Breast epithelium (tissue), 4 donors: ENCODE measurements around the gene CNKSR3. TPM values are rescaled to one million over a fixed set of nuclear protein-coding genes. Genes with fewer than 3 reads are reported as not detected.

Experiments used
- DNase-seq, 2 donors: peaks; one replicate each; pipeline ENCODE4 v3.0.0-alpha.2; 2019; ENCODE audit warnings: low spot score in 2 of 2
- H3K27ac ChIP-seq, 2 donors: fragments of 200-600 bp; sonication (generic) in 1 of 2; one replicate each; pipeline ENCODE4 v1.5.1; 2016 to 2019; ENCODE audit warnings: mild to moderate bottlenecking in 1 of 2
- H3K27me3 ChIP-seq, 2 donors: fragments of 200-600 bp; sonication (generic) in 1 of 2; one replicate each; pipeline versions ENCODE4 v1.5.1 to v1.6.0; 2017 to 2019; ENCODE audit warnings: control low read depth in 1 of 2, mild to moderate bottlenecking in 1 of 2
- H3K36me3 ChIP-seq: fragments of 200-600 bp; one replicate; pipeline ENCODE4 v1.5.1; 2019
- H3K4me1 ChIP-seq, 2 donors: fragments of 200-600 bp; sonication (generic); one replicate each; pipeline ENCODE4 v1.5.1; 2016 to 2019; ENCODE audit warnings: control low read depth in 1 of 2
- H3K4me3 ChIP-seq, 3 donors: fragments of 200-600 bp; sonication (generic); 1 replicate in 2 of 3; 2 replicates in 1 of 3; pipeline ENCODE4 v1.5.1; 2016 to 2019; ENCODE audit warnings: mild to moderate bottlenecking in 3 of 3, moderate library complexity in 2 of 3
- H3K9me3 ChIP-seq, 2 donors: fragments of 200-600 bp; sonication (generic) in 1 of 2; one replicate each; pipeline ENCODE4 v1.5.1; 2016 to 2019; ENCODE audit warnings: control low read depth in 1 of 2
- POLR2A ChIP-seq: fragments of 450-650 bp; IDR thresholded peaks from one replicate; pipeline ENCODE4 v1.6.1; 2016; ENCODE audit warnings: antibody characterized with exemption, mild to moderate bottlenecking, moderate library complexity
- POLR2AphosphoS5 ChIP-seq, 3 donors: sonication (generic); formaldehyde crosslinking; IDR thresholded peaks; one replicate each; pipeline ENCODE4 v1.6.1; 2017; ENCODE audit warnings: antibody characterized with exemption in 3 of 3
- intact Hi-C: fragments of 100-400 bp; cut with DNase I; formaldehyde crosslinking; loops from one replicate; pipeline ENCODE4 v1.15.1; 2023; ENCODE audit warnings: low total_unique reads
- total RNA-seq, 3 donors: library from RNA; depleted of rRNA; stranded (reverse); fragments of >200 nt; gene quantifications; one replicate each; pipeline ENCODE4 v1.1.0, GENCODE V29; 2016
- TF ChIP-seq, protein P1 (sequence below), 3 donors: fragments of 450-650 bp; IDR thresholded peaks; one replicate each; pipeline ENCODE4 v1.5.1; 2016 to 2017; ENCODE audit warnings: antibody characterized with exemption in 3 of 3, mild to moderate bottlenecking in 3 of 3, moderate library complexity in 3 of 3

The CNKSR3 gene
- total RNA-seq, 3 donors from 2014 or later = 2.1 to 8.6 (median 5.2) TPM

DNA sequence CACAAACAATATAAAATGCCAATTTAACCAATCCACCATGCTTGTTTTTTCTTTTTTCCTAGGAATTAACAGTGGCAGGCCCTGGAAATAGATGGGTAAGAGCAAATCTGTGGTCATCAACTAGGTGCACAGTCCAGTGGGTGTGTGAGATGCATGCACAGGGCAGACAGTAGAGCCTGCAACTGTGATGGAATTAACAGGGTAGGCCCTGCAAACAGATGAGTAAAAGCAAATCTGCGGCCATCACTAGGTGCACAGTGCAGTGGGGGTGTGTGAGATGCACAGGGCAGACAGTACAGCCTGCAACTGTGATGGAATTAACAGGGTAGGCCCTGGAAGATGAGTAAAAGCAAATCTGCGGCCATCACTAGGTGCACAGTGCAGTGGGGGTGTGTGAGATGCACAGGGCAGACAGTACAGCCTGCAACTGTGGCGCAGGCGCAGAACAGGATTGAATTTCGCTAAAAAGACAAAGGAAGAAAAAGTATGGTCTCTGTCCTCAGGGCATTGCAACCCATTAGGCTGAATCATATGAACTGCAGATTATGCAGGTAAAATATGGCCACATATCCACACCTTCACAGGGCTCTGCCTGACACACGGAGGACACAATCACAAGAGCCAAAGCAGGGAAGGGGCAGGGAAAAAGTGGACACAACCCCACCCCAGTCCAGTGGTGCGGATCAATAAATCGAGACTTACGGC lies 112.8 kb downstream of the CNKSR3 start:
- H3K36me3 ChIP-seq = no peaks in the 10 kb centered on the region
- H3K4me3 ChIP-seq = no peak overlapping the region
- H3K4me1 ChIP-seq = no peaks in the 10 kb centered on the region
- H3K9me3 ChIP-seq = no peaks in the 10 kb centered on the region
- H3K27ac ChIP-seq = no peak overlapping the region
- DNase-seq = no peak
- intact Hi-C loops = no loop called here
- H3K27me3 ChIP-seq = no peaks in the 10 kb centered on the region
- TF ChIP-seq POLR2A = no peak
- TF ChIP-seq POLR2AphosphoS5 (IDR thresholded peaks at IDR 0.05) = no peak
- TF ChIP-seq, protein P1, sequence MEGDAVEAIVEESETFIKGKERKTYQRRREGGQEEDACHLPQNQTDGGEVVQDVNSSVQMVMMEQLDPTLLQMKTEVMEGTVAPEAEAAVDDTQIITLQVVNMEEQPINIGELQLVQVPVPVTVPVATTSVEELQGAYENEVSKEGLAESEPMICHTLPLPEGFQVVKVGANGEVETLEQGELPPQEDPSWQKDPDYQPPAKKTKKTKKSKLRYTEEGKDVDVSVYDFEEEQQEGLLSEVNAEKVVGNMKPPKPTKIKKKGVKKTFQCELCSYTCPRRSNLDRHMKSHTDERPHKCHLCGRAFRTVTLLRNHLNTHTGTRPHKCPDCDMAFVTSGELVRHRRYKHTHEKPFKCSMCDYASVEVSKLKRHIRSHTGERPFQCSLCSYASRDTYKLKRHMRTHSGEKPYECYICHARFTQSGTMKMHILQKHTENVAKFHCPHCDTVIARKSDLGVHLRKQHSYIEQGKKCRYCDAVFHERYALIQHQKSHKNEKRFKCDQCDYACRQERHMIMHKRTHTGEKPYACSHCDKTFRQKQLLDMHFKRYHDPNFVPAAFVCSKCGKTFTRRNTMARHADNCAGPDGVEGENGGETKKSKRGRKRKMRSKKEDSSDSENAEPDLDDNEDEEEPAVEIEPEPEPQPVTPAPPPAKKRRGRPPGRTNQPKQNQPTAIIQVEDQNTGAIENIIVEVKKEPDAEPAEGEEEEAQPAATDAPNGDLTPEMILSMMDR (IDR thresholded peaks at IDR 0.05) = no peak

DNA sequence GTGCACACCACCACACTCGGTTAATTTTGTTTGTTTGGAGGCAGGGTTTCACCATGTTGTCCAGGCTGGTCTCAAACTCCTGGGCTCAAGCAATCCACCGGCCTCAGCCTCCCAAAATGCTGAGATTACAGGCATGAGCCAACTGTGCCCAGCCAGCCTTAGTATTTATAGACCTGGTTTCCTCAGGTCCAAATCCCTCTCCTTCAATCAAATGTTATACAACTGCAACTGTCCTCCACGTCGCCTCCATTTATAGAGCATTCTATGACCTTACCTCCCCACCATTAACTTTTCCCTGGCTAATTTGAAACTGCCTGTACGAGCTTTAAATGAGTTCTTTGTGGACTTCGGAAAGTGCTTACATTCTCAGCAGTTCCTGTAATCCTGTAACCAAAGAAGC lies 114.6 kb downstream of the CNKSR3 start:
- no peaks in the 10 kb centered on the region for H3K4me1 ChIP-seq
- no peaks in the 10 kb centered on the region for H3K9me3 ChIP-seq
- TF ChIP-seq, protein P1 (IDR thresholded peaks at IDR 0.05) = no peak
- TF ChIP-seq POLR2AphosphoS5 (IDR thresholded peaks at IDR 0.05) (no peak), POLR2A (no peak)
- H3K27ac ChIP-seq = no peak overlapping the region
- no peak for DNase-seq
- no peaks in the 10 kb centered on the region for H3K27me3 ChIP-seq
- H3K36me3 ChIP-seq = no peaks in the 10 kb centered on the region
- H3K4me3 ChIP-seq = no peak overlapping the region
- intact Hi-C loops = no loop called here

GRCh38 chr6:154395316-154395715 lies 115.2 kb downstream of the CNKSR3 start:
- H3K36me3 ChIP-seq = no peaks in the 10 kb centered on the region
- no peak overlapping the region for H3K4me3 ChIP-seq
- TF ChIP-seq POLR2A (no peak), POLR2AphosphoS5 (IDR thresholded peaks at IDR 0.05) (no peak)
- TF ChIP-seq, protein P1 (IDR thresholded peaks at IDR 0.05) = no peak
- no peaks in the 10 kb centered on the region for H3K9me3 ChIP-seq
- no peaks in the 10 kb centered on the region for H3K4me1 ChIP-seq
- intact Hi-C loops = no loop called here
- H3K27me3 ChIP-seq = no peaks in the 10 kb centered on the region
- no peak overlapping the region for H3K27ac ChIP-seq
- no peak for DNase-seq

GRCh38 chr6:154394571-154394970 lies 115.9 kb downstream of the CNKSR3 start:
- no peaks in the 10 kb centered on the region for H3K36me3 ChIP-seq
- intact Hi-C loops = no loop called here
- DNase-seq = no peak
- H3K27ac ChIP-seq = no peak overlapping the region
- H3K4me3 ChIP-seq = no peak overlapping the region
- no peaks in the 10 kb centered on the region for H3K9me3 ChIP-seq
- no peaks in the 10 kb centered on the region for H3K27me3 ChIP-seq
- no peaks in the 10 kb centered on the region for H3K4me1 ChIP-seq
- TF ChIP-seq, protein P1 (IDR thresholded peaks at IDR 0.05) = no peak
- no peak for TF ChIP-seq POLR2AphosphoS5 (IDR thresholded peaks at IDR 0.05)
- no peak for TF ChIP-seq POLR2A

- Histone ChIP-seq H3K27me3 (no peaks in the 10 kb centered on the region), H3K4me1 (no peaks in the 10 kb centered on the region), H3K36me3 (no peaks in the 10 kb centered on the region), H3K9me3 (peaks cover 0 to 5% of the 10 kb centered on the region in 2 donors), H3K27ac (no peak overlapping the region), H3K4me3 (no peak overlapping the region)
- TF ChIP-seq POLR2AphosphoS5 (IDR thresholded peaks at IDR 0.05) (no peak), POLR2A (no peak)
- TF ChIP-seq, protein P1 (IDR thresholded peaks at IDR 0.05) = no peak
- intact Hi-C loops = no loop called here
- no peak for DNase-seq
Measured at GRCh38 chr6:154390034-154390433, 120.5 kb downstream of the CNKSR3 start.
